Ureter (tissue), 1 donor: ENCODE results near the gene GTF3A. TPM values are rescaled to one million over a fixed set of nuclear protein-coding genes. Genes with fewer than 3 reads are reported as not detected.
A peak's percentile ranks its signal among the peaks of the same experiment; 100 is the strongest.

Source experiments
- DNase-seq: peaks from one replicate; pipeline ENCODE4 v3.0.0-alpha.2; 2020; ENCODE audit warnings: low spot score
- total RNA-seq: library from RNA; stranded (reverse); gene quantifications from one replicate; pipeline ENCODE4 v1.2.4, GENCODE V29; 2023
- donor health status: DM: yes; HTN: yes; CAD: no.

GTF3A gene
- total RNA-seq, 1 donor from 2014 or later = 76.2 TPM

DNA sequence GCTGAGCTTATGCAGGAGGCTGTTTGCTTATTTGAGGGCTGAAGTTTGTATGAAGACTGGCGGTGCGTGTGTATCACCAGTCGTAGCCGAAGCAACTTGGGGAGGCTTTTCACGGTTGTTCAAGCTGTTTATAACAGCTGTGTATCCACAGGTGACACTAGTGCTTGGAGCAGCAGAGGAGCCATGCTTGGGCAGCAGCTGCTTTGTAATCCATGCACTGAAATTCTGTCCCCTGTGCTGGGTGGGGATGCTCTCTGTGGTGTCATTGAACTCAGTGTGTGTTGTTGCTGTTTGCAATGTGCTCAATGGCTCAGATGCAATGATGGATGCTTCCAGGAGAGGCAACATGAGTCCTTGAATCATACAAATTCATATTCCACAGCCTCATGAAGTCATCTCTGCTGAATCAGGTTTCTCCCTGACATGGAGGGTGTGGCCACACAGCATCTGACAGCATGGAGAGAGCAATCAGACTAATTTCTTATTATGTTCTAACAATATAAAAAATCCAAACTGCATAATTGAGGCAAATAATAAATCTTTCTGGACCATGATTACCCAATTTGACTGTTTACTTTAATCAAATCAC lies 18.8 kb upstream of the GTF3A start:
- DNase-seq = no peak

DNA sequence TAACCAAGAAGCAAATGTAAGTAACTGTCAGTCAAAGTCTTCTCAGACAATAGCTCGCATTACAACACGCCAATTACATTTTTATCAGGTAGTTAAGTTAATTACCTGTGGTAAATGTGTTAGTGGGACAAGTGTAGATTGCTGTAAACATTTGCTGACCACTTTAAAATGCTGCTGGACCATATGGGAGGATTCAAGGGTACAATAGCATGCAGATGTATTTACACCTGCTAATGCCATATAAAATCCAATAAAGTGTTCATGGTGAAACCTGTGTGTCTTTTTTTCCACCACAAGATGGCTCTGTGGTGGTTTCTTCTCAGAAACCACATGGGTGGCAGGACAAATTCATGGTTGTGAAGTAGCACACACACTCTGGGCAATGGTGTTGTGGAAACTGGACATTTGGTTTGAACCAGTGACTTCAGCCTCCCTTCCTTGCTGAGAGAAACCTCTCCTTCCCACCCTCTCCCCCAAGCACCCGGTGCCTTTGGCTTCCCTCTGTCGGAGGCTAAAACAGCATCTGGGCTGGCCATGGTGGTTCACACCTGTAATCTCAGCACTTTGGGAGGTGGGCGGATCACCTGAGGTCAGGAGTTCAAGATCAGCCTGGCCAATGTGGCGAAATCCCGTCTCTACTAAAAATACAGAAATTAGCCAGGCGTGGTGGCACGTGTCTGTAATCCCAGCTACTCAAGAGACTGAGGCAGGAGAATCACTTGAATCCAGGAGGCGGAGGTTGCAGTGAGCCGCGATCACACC lies 18.1 kb upstream of the GTF3A start:
- DNase-seq = no peak

DNA sequence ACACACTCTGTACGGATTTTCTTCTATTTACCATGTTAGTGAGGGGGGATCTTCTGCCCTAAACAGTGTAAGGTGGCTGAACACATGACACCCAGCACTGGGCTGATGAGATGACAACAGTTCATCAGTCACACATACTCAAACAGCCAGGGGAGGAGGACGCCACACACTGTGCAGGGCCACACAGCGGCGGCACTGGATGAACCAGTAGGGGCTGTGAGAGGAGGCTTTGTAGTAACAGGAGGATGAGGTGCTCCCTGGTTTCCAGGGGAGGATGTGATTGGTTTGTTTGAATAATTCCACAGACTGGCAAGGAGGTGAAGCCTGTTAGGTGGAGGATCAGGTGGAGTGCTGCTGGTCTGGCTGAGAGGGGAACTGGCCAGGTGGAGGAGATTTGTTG lies 16.3 kb upstream of the GTF3A start:
- no peak for DNase-seq

DNA sequence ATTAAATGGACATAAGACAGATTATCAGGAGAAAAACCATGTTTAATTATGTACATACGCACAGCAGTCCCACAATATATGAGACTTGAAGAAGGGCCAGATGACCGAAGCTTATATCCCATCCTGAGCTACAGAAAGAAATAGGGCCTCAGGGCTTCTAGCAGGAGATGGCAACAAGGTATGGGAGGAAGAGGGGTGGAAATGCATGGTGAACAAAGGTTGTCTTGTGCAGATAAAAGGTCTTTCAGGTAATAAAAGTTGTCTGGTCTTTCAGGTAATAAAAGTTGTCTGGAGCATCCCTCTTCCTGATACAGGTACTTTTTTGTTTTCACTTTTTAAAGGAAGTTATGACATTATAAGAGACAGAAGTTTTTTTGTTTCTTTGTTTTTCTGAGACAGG lies 15.4 kb upstream of the GTF3A start:
- DNase-seq = no peak

DNA sequence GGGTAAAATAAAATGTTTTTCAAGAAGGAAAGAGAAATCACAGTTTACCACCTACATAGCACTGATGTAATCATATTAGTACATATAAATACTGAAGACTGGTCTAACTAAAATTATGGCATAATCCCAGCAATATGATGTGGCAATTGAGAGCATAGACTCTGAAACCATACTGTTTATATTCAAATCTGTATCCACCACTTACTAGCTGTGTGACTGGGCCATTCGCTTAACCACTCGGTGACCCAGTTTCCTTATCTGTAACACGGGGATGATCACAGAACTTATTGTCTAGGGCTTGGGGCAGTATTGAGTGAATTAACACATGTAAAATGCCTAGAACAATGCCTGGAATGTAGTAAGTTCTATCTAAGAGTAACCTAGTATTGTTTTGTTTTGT lies 13.1 kb upstream of the GTF3A start:
- DNase-seq = no peak

DNA sequence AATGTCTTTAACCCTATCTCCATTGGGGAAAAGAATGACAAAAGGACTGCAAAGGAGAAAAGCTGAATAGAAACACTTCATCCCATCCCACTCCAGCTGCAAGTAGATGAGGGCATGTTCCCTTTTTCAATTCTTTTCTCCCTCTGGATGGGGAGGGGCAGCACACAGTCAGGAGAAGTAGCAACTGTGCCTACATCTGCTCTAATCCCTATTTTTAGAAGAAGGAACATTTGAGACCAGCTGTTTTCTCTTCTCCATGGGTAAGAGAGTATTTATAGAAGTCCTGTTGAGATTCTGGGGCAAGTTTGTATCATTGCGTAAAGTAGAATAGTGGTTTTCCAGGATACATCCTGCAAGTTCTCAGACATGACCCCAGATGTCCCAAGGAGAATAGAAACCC lies 9.3 kb upstream of the GTF3A start:
- no peak for DNase-seq

DNA sequence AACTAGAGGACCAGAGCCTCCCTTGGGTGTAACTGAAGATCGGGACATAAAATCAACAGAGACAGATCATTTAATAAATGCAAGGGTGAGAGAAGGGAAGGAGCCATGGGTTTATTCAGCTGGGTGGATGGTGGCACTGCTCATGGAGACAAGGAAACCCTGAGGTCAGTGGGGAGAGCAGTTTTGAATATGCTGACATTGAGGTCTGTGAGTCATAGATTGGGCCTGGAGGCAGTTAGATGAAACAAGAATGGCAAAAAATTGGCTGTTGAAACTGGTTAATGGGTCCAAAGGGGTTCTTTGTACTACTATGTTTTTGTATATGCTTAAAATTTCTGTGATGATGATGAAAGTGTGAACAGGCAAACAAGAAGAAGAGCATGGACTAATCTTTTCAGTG lies 5.1 kb upstream of the GTF3A start:
- DNase-seq = no peak

DNA sequence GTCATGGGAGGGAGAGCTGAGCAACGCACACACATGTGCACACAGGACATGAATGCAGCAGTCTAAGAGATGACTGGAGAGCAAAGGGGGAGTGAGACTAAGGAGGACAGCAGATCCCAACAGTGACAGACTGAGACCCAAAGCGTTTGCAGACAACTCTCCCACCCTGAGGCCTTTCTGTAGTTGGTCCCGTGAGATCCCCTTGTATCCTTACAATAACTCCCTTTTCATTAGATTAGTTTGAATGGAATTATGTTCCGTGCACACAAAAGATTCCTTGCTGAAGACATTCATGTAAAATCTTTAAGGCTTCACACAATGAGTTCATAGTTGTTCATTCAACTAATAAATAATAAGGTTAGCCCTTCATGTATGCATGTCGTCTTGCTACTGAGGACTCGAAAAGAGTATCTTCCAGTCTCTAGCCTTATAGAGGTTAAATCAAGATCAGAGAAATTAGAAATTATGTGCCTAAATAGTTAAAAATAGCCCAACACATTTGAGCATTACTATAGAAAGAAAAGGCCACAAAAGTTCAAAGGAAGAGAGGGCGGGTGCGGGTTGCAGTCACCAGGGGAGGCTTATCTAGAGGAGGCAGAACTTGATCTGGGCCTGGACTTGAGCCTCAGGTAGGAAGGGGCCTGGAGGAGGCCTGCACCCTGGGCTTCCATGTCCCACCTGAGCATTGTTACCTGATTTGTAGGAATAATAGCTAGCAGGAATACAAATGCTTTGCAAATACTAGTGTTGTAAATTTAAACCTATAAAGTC lies 3.1 kb upstream of the GTF3A start:
- no peak for DNase-seq

DNA sequence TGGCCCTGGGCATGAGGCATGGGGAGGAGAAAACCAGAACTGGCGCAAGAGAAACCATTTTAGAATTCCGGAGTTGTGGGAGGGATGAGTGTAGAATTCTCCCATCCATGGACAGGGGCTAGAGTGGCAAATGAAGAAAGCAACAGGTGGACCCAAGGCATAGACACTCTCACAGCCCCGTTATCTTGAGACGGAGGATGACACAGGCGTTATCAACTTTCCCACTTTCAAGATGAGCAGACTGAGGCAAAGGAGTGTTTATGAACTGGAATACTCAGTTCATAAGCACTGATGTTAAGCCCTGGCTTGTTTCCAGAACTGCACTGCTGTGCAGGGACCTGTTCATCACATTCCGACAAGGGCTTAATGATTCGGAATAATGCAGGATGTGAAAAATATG lies 1.1 kb upstream of the GTF3A start:
- no peak for DNase-seq

DNA sequence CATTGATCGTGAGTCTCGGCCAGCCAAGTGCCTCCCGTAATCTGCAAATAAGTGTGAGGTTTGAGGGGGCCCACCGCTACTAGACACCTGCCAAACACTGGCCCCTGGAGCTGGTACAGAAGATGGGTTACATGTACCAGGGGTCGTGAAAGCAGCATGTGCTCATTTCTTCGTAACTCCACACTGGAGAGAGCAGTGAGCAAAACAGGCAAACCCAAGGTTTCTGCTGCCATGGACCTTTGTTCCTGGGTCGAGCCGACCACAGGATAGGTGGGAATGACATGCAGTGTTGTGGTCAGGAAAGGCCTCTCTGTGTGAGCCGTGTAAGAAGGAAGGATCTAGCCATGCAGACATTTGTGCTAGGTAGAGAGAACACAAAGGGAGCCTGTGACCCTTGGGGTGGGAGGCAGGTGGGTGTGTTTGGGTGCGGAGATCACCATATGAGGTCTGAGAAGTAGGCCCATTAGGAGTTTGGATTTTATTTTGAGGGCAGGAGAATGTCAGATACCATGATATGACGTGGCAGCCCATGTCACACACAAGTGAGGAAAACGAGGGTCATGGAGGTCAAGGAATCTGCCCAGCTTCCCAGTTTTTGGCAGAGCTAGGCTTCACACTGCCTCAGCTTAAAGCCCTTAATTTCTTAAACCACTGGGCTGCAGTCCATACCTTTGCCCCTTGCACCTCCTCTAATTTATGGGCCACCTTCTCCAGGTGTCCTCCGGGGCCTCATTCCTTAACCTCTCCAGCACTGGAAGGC lies 919 bp downstream of the GTF3A start:
- no peak for DNase-seq

DNA sequence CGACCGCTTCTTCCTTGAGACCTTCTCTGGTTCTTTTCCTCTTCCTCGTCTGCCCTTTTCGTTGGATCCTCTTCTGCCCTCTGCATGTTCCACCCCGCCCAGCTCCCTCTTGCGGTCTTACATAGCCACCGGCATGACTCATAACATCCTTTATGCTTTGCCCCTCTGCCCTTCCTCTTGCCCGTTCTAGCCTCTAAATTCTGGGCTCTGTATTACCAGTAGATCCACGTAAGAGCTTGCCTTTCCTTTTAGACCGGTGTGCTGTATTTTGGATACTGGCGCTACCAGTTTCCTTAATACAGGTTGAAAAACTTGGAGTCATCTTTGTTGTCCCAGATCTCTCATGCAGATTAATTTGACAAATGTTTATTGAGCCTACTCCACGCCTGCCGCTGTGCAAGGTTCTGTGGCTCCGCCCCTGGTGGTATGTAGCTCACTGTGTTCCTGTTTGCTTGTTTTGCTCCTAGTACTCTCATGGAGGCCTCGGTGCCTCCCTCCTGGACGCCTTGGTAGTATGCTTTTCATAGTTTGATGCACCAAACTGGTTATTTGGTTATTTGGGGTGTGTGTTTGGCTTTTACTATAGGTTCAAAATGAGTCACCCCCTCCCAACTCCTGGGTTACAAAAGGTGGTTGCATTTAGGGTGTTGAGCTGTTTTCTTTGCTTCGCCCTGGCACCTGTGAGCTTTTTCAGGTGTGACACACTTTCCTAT lies 1.7 kb downstream of the GTF3A start:
- DNase-seq = peak; percentile 83

DNA sequence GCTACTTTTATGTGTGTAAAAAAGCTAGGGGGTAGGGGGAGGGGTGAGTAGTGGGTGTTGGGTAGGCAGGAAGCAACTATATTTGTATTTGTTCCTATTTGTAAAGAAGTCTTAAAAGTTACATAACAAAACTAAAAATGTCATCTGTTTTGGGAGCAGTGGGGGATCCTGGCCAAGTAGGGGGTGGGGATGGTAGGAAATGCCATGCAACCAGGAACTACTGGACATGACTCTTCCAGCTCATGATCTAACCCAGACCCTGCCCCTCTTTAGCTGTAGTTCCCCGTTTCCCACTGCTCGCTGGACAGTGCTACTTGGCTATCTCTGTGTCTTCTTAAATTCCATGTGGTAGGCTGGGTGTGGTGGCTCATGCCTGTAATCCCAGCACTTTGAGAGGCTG lies 3.2 kb downstream of the GTF3A start:
- no peak for DNase-seq

DNA sequence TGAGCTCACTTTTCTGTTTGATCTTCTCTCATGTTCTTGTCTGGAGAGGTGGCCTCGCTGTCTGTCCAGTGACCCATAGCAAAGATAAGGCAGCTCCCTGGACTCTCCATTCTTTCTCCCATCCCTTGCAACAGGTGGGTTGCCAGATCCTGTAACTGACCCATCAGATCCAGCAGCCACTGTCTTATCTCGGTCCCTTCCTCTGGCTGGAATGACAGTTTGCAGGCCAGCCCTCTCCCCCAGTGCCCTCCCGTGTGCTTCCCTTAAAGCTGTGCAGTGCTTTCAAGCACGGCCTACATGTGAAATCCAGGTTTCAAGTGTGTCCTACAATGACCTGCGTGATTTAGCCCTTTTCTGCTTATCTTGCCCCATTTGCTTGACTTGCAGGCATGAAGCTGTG lies 3.7 kb downstream of the GTF3A start:
- DNase-seq = no peak

DNA sequence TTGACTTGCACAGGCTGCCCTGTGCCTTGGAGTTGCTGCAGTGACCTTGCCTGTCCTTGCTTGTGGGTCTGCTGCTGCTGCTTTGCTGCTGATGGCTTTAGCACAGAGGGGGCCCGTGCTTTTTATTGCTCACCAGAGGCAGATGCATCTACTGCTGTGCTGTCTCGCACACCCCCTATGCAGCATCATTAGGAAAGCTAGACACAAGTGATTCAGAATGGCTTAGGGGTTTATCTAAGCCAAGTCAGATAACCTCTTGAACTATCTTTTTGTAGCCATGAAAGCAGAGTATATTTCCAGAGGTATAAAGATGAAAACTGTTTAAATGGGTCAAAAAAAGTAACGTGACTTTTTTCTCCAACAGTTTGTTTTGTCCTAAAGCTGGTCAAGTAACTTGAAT lies 7.8 kb downstream of the GTF3A start:
- DNase-seq = no peak

DNA sequence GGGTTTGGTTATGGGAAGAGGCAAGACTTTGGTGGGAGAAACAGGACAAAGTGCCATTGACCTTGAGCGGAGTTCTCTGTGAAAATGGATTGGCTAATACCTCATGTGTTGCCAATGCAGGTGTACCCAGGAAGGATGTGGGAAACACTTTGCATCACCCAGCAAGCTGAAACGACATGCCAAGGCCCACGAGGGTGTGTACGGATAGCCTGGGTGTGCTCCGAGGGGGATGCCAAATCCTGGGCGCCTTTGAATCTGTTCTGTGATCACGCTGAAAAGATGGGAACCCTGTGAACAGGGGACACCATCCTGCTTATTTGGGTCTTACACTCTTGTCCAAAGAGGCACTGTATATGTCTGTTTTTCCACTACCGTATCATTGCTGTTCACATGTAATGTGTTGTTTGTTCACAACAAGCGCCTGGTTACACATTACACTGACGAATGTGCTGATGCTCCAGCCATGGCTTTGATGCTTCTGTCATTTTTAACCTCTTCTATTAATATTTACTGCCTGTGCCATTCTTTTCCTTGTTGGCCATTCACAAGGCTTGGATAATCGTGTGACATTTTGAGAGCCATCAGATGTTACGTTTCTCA lies 8.3 kb downstream of the GTF3A start:
- no peak for DNase-seq

DNA sequence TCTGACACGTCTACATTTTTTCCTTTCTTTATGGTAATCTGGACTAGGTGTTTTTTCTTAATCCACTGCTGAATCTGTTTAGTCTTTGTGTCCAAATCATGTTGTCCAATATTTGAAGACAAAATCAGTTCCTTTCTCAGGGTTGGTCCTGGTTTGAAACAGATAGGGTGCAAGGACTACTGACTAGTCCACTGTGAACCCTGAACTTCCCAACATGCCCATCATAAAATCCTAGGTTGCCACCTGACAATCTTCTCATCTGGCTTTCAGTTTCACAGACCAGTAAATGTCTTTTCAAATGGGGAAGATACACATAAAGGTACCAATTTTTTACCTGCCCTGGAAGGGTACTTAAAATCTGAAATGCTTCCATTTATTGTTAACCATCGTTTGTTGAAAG lies 12.7 kb downstream of the GTF3A start:
- DNase-seq = no peak

DNA sequence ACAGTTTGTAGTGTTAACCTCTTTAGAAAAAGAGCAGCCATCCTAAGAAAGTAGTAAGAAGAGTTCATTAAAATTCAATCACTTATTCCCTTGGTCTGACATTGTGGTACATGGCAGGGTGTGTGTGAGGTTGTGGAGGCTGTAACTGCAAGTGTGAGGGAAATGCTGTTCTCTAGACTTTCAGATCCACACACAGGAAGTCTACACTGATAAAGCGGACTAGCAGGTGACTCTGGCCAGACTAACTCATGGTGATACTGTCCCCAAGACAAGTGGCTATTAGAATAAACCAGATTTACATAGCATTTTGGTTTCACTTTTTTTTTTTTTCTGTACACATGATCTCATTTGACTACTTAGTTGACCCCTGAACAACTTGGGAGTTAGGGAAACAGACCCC lies 16.0 kb downstream of the GTF3A start:
- no peak for DNase-seq

DNA sequence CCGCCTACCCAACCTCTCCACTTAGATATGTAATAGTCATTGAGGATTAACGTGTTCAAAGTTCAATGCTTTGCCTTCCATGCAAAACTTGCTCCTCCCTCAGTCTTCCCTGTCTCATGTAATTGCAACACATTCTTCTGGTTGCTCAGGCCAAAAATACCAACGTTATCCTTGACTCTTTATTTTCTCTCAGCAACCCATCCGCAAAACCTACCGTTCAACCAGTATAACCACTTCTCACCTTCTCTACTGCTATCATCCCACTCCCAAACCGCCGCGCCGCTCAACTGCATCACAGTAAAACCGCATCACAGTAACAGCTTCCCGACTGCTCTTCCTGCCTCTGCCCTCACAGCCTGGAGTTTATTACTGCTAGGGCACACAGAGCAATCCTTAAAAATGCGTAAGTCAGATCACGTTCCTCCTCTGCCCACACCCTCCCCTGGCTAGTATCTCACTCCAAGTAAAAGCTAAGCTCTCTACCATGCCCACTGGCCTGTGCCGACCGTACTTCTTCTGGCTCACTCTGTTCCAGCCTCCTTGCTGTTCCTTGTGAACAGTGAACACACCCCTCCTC lies 17.7 kb downstream of the GTF3A start:
- DNase-seq = no peak

DNA sequence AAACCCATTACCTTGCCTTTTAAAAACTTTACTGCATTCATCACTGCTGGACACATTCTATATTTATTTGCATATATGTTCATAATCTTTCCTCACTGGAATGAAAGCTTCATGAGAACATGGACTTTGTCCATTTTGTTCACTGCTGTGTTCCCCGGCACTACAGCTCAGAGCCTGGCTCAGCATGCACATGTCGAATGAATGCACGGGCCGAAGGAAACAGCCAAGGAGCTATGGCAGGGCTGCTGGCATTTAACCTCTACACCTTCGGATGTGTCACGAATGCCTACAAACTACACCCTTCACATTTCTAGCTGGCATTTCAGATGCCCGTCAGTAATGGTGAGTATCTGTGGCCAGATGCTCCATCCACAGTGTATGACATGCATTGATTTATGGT lies 18.4 kb downstream of the GTF3A start:
- DNase-seq = no peak

DNA sequence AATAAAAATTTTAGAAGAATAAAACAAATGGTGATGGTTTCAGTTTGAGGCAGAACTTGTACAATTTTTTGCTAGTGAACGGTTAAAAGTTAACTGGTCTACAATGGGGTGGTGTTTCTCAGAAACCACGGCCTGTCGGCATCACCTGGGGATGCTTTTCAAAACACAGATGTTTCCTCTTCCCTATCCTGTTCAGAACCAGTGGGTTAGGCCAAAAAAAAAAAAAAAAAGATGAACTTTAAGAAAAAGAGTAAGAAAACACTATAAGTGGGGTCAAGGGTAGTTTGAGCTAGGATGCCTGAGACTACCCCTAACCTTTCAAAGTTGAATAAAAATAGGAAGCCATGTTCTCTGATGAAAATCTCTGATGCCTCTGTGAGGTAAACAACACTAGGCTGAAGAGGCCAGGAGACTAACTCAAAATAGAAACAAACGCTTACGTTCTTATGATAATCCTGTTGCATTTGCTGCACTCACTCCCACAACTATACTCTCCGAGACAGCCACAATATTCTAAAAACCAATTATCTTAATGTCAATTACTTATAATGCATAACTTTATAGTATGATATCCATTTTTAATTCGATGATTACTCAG lies 22.7 kb downstream of the GTF3A start:
- no peak for DNase-seq

DNA sequence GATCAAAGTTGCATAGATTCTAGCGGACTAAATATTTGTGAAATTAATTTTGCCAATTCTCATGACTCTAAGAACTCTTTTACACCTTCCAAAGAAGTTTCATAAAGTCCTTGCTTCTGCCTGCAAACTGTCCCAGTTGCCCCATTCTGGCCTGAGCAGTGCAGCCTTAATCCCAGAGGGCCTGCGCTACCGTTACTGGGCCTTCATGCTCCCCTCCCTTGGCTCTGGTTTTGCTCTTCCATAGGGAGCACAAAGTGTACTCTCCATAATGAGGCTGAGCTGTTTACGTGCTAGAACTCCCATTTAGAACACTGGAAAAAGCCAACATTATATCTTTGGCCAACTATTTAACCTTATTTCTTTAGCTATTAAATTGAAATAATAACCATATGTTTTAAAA lies 23.9 kb downstream of the GTF3A start:
- no peak for DNase-seq
